HG02763 (cell line): Measurements from ENCODE around the gene LRRC8C.
A peak's percentile ranks its signal among the peaks of the same experiment; 100 is the strongest.

Source experiments
- ATAC-seq: cut with Tn5 transposase; IDR thresholded peaks from one replicate; pipeline ENCODE4 v1.9.1; 2021; ENCODE audit warnings: mild to moderate bottlenecking, moderate library complexity; ENCODE audit not compliant: unreplicated experiment

LRRC8C gene

DNA sequence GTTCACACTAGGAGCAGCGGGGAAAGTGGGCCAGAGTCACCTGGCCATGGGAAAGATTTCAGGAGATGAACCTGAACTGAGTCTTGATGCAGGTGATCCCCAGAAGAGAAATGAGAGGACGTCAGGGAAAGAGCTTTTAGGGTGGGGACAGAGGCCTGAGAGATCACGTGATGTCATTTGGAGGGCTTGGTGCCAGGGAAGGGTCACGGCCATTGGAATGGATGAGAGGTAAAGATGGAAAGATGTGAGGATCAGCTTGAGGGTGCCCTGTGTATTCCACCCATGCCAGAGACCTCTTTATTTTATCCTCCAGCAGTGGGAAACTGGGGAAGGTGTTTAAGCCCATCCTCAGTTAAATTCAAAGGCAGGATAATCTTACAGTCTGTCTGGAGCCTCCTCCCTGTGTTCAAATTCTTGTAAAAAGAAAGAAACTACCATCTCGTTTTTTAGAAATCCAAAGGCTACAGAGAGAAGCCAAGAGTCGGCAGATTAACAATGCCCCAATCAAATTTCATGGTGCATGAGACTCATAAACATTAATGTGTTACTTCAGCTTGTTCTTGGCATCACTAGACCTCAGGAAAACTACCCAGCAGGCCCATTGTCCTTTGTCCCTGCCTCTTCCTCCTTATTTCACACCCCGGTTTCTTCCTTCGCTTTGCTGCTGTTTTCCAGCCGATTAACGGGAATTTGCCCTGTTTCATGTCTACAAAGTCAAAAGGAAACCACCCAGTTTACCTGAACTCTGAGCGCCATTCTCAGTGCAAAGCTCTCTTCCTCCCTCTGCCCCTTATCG is 94.8 kb downstream of the LRRC8C start:
- ATAC-seq = no peak

DNA sequence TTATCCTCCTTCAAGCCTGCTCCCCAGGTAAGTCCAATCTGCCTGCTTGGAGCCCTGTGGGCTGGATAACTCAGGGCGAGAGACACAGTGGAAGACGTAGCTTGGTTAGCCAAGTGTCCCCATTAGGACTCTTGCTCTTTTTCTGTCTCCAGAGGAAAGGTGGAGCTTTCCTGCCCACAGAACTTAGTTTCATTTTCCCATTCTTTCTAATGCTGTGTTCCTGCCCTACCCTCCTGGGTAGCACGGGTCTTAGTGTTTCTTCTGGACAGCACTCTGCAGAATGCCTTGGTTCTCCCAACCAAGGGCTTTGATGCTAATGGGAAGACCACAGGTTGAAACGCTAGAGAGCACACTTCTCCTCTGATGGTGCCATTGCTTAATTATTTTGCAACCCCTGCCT is 95.5 kb downstream of the LRRC8C start:
- ATAC-seq = no peak

DNA sequence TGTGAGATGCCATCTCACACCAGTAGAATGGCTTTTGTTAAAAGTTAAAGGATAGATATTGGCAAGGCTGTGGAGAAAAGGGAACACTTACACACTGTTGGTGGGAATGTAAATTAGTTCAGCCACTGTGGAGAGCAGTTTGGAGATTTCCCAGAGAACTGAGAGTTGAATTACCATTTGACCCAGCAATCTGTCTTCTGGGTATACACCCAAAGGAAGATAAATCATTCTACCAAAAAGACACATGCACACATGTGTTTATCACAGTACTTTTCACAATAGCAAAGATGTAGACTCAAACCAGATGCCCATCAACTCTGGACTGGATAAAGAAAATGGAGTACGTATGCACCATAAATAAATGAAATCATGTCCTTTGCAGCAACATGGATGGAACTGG is 99.3 kb downstream of the LRRC8C start:
- no peak for ATAC-seq

DNA sequence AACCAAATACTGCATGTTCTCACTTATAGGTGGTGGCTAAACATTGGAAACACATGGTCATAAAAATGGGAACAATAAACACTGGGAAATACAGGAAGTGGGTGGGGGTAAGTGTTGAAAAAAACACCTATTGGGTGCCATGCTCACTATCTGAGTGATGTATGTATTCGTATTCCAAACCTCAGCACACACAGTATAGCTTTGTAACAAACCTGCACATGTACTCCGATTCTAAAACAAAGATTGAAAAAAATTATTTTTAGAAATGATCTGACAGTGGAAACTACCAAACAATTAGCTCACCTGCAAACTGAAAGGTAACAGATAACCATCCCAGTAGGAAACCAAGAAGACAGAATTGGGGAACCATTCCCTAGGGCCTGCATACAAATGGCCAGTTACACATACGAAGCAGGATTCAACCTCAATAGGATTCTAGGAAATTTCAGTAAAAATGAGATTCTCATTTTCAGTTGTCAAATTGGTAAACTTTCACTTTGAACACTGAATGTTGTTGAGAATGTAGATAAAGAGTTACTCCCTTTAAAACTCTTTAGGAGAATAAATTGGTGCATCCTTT is 99.8 kb downstream of the LRRC8C start:
- ATAC-seq = no peak

DNA sequence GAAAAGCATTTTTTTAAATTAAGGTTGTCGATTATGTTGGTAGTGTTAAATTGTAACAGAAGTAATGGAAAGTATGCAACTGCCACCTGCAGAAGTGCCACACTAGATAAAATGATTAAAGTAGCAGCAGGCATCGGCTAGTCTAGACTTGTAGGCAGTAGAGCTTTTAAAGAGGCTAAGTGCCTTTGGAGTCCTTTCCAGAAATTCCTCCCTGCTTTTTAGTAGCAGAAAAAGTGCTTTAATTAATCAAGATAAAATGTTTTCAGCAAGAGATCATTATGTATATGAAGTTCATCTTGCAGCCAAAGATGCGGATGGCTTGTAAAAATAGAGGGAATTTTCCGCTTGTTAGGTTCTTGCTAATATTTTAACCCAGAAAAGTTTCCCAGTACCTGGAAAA is 100.8 kb downstream of the LRRC8C start:
- ATAC-seq = no peak

DNA sequence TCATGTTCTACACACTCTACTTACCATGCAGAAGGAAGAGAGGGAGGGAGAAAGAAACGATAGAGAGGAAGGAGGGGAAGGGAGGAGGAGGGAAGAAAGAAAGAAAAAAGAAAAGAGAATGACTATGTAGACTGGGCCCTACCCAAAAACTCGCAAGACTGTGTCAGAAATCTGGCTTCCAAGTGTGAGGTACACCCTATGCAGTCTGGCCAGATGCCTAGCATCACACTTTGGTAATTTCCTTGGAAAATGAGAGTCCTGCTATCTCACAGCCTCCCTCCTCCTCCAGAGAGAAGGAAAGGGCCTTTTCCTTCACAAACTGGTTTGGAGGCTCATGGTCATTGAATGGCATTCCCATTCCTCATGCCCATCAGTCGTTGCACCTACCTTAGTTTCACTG is 101.5 kb downstream of the LRRC8C start:
- ATAC-seq = no peak

DNA sequence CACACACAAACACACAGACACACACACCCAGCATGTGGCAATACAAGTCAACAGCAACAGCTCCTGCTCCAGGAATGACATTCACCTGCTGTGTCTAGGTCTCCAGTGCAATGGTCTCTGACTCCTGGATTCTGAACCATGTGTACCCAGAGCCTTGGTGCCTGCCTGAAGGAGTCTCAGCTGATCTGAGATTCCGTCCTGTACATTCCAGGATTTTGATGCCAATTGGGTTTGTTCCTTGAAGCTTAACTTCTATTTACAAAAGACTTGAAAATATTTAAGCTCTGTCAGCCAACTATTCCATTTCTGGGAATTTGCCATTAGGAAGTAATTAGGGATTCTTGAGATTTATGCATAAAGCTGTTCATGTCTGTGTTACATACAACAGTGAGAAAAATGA is 102.6 kb downstream of the LRRC8C start:
- no peak for ATAC-seq

DNA sequence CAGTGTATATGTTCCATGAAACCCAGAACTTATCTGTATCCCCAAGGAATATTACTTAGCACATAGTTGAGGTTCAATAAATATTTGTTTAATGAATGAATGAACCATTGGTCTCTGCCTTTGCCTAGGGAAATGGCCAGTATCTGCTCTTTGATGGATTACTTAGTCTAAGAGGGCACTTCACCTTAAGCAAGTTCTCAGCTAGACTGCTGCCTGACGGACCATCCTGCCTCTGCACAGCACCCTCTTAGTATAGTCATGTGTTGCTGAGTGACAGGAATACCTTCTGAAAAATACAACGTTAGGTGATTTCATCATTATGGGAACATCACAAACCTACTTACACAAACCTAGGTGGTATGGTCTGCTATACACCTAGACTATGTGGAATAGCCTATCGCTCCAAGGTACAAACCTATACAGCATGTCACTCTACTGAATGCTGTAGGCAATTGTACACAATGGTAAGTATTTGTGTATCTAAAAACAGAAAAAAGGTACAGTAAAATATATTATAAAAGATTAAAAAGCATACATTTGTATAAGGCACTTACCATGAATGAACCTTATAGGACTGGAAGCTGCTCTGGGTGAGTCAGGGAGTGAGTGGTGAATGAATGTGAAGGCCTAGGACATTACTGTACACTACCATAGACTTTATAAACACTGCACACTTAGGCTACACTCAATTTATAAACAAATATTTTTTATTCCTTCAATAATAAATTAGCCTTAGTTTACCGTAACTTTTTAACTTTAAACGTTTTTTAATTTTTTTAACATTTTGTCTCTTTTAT is 104.2 kb downstream of the LRRC8C start:
- ATAC-seq = no peak

DNA sequence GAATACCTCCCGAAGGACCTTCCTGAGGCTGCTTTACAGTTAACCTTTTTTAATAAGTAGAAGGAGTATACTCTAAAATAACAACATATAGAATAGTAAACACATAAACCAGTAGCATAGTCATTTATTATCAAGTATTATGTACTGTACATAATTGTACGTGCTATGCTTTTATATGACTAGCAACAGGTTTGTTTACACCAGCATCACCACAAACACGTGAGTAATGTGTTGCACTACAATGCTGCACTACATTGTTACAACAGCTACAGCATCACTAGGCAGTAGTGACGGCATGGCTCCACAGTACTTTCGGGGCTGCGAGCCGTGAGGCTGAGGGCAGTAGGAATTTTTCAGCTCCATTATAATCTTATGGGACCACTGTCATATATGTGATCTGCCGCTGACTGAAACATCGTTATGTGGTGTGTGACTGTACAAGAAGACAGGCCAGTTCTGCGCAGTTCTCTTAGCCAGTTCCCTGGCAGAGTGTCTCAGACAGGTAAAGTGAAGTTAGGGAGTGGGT is 105.1 kb downstream of the LRRC8C start:
- no peak for ATAC-seq

DNA sequence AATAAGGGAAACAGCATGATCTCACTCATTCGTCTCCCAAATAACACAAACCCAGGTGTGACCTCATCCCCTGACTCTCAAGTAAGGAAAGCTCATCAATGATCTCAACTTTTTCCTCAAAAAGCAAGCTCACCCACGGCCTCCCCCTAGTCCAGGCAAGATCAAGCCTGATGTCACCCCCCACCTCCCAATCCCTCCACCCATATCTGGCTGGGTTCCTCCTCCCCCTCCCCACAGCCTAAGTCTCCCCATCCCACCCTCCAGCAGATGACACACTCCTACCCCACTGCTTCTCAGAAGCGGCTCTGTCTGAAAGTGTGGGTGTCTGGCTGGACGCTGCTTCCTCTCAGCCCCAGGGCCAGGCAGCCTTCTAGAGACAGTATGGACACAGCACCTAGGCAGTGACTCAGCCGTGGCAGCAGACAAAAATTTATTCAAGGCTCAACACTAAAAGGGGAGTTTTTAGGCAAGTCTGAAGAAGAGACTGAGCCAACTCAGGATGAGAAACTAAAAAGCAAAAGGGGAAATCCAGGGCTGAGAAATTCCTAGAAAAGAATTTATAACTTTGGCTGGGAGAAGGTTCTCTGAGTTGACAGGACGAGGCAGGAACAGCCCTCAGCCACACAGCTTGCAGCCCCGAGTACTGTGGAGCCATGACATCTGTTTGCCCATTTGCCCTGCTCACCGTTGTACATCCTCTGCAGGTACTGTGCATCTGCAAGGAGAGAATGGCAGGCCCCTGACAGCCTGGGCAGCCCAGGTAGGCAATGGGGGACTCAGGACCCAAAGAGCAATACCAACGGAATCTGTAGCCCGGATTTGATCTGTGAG is 106.3 kb downstream of the LRRC8C start:
- ATAC-seq = peak; percentile 63

DNA sequence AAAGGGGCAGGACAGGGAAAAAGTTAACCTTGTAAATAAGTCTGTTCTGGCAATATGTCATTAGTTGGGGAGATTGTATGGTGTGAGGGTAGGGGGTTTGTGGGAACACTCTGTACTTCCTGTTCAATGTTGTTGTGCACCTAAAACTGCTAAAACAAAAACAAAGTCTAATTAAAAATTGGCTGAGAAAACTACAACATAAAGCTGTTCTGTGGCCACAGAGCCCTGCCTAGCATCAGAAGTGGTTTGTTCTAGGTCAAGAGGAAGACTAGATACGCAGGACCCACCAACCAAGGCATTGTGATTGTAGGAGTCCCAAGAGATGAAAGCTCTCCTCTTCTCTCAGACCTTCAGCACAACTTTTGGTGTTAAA is 106.9 kb downstream of the LRRC8C start:
- no peak for ATAC-seq

DNA sequence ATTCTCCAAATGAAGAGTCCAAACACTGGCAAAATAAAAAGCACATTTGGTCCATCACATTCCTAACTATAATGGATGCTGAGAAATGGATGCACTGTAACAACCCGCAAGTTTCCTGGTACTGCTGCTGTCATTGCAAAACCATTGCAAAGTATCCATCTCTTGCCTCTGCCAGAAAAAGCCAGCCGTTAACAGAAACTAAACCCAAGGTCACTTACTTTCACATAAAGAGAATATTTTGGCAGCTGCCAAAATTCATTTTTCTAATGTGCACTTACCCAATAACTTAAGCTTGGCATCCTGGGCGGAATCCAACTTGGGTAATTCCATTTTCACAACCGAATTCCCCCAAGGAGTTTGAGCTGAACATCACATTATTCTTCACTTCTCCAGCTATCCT is 110.9 kb downstream of the LRRC8C start:
- no peak for ATAC-seq

DNA sequence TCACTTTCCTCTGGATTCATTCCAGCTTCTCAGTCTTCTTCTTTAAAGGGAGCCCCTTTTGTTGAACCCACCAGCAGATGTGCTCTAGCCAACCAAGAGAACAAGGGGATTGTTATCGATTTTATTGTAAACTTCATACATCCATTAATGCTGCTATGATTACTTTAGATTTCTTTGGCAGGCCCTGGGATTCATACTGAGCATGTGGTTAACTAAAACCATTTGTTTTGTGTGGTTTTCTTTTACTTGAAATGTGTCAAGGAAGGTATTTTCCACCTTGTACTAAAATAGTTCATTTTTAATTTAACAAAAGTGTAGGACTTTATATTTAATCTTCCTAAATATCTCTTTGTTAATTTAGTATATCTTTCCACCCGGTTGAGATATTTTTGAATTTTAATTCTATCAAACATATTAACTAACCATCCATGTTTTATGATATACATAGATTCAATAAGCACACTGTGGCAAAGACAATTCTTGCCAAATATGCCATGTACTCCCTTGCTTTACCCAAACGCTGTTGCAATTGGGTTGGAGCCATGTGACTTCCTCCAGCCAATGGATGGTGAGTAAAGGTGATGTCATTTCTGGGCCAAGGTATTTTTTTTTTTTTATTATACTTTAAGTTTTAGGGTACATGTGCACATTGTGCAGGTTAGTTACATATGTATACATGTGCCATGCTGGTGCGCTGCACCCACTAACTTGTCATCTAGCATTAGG is 113.7 kb downstream of the LRRC8C start:
- ATAC-seq = no peak

DNA sequence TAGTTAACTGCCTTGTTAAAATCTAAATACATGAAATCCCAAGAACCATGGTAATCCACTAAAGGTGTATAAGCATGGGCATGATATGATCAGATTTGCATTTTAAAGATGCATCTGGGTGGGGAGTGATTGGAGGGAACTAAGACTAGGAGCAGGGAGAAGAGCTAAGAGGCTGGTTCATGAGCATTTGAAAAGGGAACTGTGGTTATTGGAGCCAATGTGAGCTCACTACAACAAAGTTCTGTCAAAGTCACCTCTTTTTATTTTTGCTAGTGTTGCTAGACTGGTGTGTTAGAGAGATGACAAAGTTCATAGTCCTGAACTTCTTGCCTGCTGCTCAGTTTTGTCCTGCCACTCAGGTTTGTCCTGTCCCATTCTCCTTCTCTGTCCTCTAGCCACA is 120.8 kb downstream of the LRRC8C start:
- no peak for ATAC-seq

DNA sequence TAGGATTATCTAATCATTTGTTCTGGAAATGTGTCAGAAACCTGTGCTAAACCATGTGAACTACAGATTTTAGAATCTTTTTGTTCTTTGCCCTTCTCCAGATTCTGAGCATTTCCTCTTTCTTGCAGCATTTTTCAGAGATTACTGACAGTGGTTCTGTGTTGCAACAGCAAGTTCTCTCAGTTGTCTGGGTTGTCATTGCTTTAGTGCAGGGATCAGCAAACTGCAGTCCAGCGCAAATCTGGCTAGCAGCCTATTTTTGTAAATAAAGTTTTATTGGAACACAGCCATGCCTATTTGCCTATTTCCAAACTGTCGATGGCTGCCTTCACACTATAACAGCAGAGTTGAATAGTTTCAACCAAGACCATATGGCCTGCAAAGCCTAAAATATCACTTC is 121.6 kb downstream of the LRRC8C start:
- no peak for ATAC-seq

DNA sequence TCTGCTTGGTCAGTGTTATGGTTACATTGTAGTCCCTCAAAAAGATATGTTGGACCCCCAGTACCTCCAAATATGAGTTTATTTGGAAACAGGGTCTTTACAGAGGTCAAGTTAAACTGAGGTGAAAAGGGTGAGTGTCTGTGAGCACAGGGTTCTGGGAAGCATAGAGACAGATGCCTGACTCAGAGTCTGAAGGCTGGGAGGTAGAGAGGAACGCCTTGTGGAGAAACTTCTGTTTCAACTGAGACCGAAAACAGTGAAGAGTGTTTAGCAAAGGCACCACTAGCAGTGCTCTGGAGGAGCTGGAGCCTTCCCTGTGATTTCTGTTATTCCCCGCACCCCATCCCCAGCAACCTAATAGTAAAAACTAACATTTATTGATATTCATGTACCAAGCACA is 122.7 kb downstream of the LRRC8C start:
- no peak for ATAC-seq

DNA sequence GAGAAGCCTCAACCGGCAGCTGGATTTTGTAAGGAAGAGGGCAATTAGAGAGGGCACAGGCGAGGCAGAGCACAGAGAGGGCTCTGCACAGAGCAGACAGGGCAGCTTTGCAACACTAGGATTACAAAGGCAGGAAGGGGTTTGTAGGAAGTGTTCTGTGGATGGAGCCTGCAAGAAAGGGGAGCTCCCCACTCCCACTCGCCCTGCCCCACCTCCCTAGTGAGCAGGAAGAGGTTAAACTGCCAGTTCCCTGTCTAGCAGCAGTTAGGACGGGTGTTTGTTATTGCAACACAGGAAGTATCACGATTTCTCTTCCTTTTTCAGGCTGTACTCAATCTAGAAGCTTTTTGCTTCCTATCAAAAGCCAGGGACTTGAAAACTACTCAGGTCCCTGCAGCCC is 124.6 kb downstream of the LRRC8C start:
- peak; percentile 45 for ATAC-seq

DNA sequence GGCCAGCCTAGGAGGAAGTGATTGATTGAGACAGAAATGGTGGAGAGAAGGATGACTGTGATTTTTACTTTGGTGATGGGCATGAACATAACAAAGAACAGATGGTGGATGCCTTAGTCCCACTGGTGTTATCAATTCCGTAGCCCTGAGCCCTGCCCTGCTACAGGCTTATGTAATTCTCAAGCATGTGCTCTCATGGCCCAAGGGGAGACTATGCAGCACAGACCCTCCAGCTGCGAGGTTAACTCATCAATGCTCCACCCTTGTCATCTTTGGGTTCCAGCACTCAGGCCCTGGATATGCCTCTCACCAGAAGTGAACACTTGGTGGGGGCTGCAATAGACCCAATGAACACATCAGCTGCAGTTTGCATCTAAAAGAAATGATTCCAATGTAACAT is 125.2 kb downstream of the LRRC8C start:
- ATAC-seq = no peak

DNA sequence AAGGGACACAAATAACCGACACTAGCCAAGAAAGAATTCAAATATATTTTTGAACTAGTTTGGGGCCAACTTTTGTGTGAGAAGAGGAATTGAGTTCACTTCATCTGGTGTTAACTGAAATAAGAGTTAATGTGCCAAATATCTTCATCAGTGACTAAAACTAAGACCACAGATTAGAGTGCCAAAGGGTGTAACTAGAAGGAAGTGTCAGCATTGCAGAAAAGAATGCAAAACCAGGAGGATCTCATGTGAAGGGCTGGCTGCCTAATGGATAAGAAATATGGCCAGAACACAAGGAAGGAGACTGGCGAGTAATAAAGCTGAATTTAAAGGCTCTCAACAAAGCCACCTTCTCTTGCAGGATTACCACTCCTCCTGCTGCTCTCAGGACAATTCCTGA is 126.1 kb downstream of the LRRC8C start:
- ATAC-seq = no peak

DNA sequence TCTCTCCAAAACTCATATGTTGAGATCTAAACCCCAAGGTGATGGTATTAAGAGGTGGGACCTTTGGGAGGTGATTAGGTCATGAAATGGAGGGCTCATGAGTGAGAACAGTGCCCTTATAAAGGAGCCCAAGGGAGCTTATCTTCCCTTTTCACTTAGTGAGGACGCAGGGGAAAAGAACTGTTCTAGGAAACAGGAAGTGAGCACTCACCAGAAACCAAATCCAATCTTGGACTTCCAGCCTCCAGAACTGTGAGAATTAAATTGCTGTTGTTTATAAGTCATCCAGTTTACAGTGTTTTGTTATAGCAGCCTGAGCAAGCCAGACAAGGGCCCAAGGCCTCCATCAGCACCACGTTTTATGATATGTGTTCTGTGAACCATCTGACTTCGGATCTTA is 127.6 kb downstream of the LRRC8C start:
- ATAC-seq = no peak
